KMS-11 (cell line): Measurements from ENCODE around the gene VMP1.

Experiments
- H2AFZ ChIP-seq: fragments of 200-600 bp; sonication (generic); 2 replicates; pipeline ENCODE4 v1.6.1; 2016; ENCODE audit warnings: antibody characterized with exemption, mixed run types, low read depth
- H3K27ac ChIP-seq: fragments of 200-600 bp; sonication (generic); 2 replicates; pipeline ENCODE4 v1.6.1; 2016; ENCODE audit warnings: mild to moderate bottlenecking, mixed run types
- H3K27me3 ChIP-seq: fragments of 200-600 bp; sonication (generic); 2 replicates; pipeline ENCODE4 v1.6.1; 2017; ENCODE audit warnings: mild to moderate bottlenecking, low read depth, mixed run types, moderate library complexity; ENCODE audit not compliant: insufficient read depth
- H3K36me3 ChIP-seq: fragments of 200-600 bp; sonication (generic); 2 replicates; pipeline ENCODE4 v1.6.1; 2017; ENCODE audit warnings: mild to moderate bottlenecking, mixed run types; ENCODE audit not compliant: insufficient read depth
- H3K4me1 ChIP-seq: fragments of 200-600 bp; sonication (generic); 2 replicates; pipeline ENCODE4 v1.6.1; 2016; ENCODE audit warnings: mild to moderate bottlenecking, low read depth, mixed run types; ENCODE audit not compliant: poor library complexity, severe bottlenecking
- H3K4me2 ChIP-seq: fragments of 200-600 bp; sonication (generic); 2 replicates; pipeline ENCODE4 v1.7.0; 2016; ENCODE audit warnings: mild to moderate bottlenecking, mixed run types
- H3K4me3 ChIP-seq: fragments of 200-600 bp; sonication (generic); IDR thresholded peaks from 2 replicates; pipeline ENCODE4 v1.6.1; 2017; ENCODE audit warnings: low read depth, low read length, mixed read lengths; ENCODE audit not compliant: insufficient read depth
- H3K79me2 ChIP-seq: fragments of 200-600 bp; sonication (generic); 2 replicates; pipeline ENCODE4 v1.6.1; 2016; ENCODE audit warnings: low read depth, mixed run types; ENCODE audit not compliant: insufficient read depth
- H3K9ac ChIP-seq: fragments of 200-600 bp; sonication (generic); 2 replicates; pipeline ENCODE4 v1.6.1; 2016; ENCODE audit warnings: mild to moderate bottlenecking, mixed run types
- H4K20me1 ChIP-seq: fragments of 200-600 bp; sonication (generic); 2 replicates; pipeline ENCODE4 v1.6.1; 2016; ENCODE audit warnings: mild to moderate bottlenecking, mixed run types; ENCODE audit not compliant: insufficient read depth
- CTCF ChIP-seq: fragments of 200-600 bp; sonication (generic); conservative IDR thresholded peaks from 2 replicates; pipeline ENCODE4 v1.6.1; 2017; ENCODE audit warnings: low read depth, mild to moderate bottlenecking, antibody characterized with exemption, low read length, moderate library complexity, mixed read lengths

The VMP1 gene

GRCh38 chr17:59748591-59748990, 41.1 kb downstream of the VMP1 start:
- Histone ChIP-seq H3K9ac (no peak overlapping the region), H3K4me3 (no peak overlapping the region), H3K36me3 (0 out of 2 replicates have a peak, but pooled peaks cover 3% of the 10 kb centered on the region), H3K4me1 (peaks cover 1% of the 10 kb centered on the region), H3K79me2 (no peaks in the 10 kb centered on the region), H3K27me3 (no peaks in the 10 kb centered on the region), H4K20me1 (no peaks in the 10 kb centered on the region), H3K27ac (no peak overlapping the region), H2AFZ (no peak overlapping the region), H3K4me2 (no peak overlapping the region)
- no peak for TF ChIP-seq CTCF

GRCh38 chr17:59751955-59752413, 44.5 kb downstream of the VMP1 start:
- Histone ChIP-seq H3K4me3 (no peak overlapping the region), H3K4me1 (peaks cover 28% of the 10 kb centered on the region), H3K27me3 (no peaks in the 10 kb centered on the region), H3K27ac (no peak overlapping the region), H4K20me1 (no peaks in the 10 kb centered on the region), H3K36me3 (no peaks in the 10 kb centered on the region), H3K79me2 (no peaks in the 10 kb centered on the region), H3K4me2 (no peak overlapping the region), H3K9ac (no peak overlapping the region), H2AFZ (no peak overlapping the region)
- no peak for TF ChIP-seq CTCF

DNA sequence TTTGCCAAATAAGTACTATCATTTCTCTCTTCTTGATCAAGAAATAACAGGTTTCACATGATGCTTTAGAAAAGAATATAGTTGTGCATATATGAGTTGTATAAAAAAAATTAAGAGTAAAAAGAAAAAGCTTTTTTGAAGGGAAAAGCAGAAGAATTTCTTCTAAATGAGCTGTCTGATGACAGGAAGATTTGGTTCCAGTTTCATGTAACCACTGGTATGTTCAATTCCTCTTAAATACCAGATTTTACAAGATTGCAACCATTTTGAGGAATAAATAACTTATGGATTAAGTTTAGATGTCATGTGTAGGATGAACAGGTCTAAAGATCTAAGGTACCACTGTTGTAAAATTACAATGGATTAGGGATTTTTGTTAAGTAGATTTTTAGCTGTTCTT, 45.0 kb downstream of the VMP1 start:
- H3K4me3 ChIP-seq, result no peak overlapping the region
- no peaks in the 10 kb centered on the region for H3K79me2 ChIP-seq
- H4K20me1 ChIP-seq, result no peaks in the 10 kb centered on the region
- H2AFZ ChIP-seq, result no peak overlapping the region
- H3K9ac ChIP-seq, result no peak overlapping the region
- no peaks in the 10 kb centered on the region for H3K27me3 ChIP-seq
- no peak for TF ChIP-seq CTCF
- H3K27ac ChIP-seq, result no peak overlapping the region
- no peak overlapping the region for H3K4me2 ChIP-seq
- H3K4me1 ChIP-seq, result peaks cover 28% of the 10 kb centered on the region
- H3K36me3 ChIP-seq, result no peaks in the 10 kb centered on the region

- Histone ChIP-seq H3K36me3 (no peaks in the 10 kb centered on the region), H2AFZ (no peak overlapping the region), H3K27ac (no peak overlapping the region), H3K4me2 (no peak overlapping the region), H3K9ac (no peak overlapping the region), H3K4me1 (peaks cover 28% of the 10 kb centered on the region), H3K79me2 (no peaks in the 10 kb centered on the region), H3K4me3 (no peak overlapping the region), H4K20me1 (no peaks in the 10 kb centered on the region), H3K27me3 (no peaks in the 10 kb centered on the region)
- TF ChIP-seq CTCF, result no peak
Measured at GRCh38 chr17:59752922-59753321, 45.5 kb downstream of the VMP1 start.
